Smooth muscle cell (in vitro differentiated cells): ENCODE measurements around the gene CASP10. TPM values are rescaled to one million over a fixed set of nuclear protein-coding genes. Genes with fewer than 3 reads are reported as not detected.

Experiments
- DNase-seq: peaks from one replicate; lab custom pipeline; 2025; ENCODE audit not compliant: unreplicated experiment; lab: John Stamatoyannopoulos, UW
- H2AFZ ChIP-seq: fragments of 200-600 bp; sonication (generic); 2 replicates; pipeline ENCODE4 v1.6.0; 2016; ENCODE audit warnings: antibody characterized with exemption, low read depth, mild to moderate bottlenecking
- H3F3A ChIP-seq: fragments of 200-600 bp; sonication (generic); 2 replicates; pipeline ENCODE4 v1.6.0; 2017; ENCODE audit warnings: antibody characterized with exemption, low read depth
- H3K27ac ChIP-seq: fragments of 200-600 bp; sonication (generic); 2 replicates; pipeline ENCODE4 v1.5.1; 2016; ENCODE audit warnings: low read depth, mild to moderate bottlenecking
- H3K27me3 ChIP-seq: fragments of 200-600 bp; sonication (generic); 2 replicates; pipeline ENCODE4 v1.6.1; 2016; ENCODE audit warnings: low read depth, mild to moderate bottlenecking
- H3K36me3 ChIP-seq: fragments of 200-600 bp; sonication (generic); 2 replicates; pipeline ENCODE4 v1.5.1; 2016; ENCODE audit warnings: low read depth
- H3K4me1 ChIP-seq: fragments of 200-600 bp; sonication (generic); 2 replicates; pipeline ENCODE4 v1.5.1; 2016; ENCODE audit warnings: low read depth
- H3K4me2 ChIP-seq: fragments of 200-600 bp; sonication (generic); 2 replicates; pipeline ENCODE4 v1.6.0; 2016; ENCODE audit warnings: mild to moderate bottlenecking
- H3K4me3 ChIP-seq: fragments of 200-600 bp; sonication (generic); 2 replicates; pipeline ENCODE4 v1.5.1; 2016; ENCODE audit warnings: mild to moderate bottlenecking
- H3K79me2 ChIP-seq: fragments of 200-600 bp; sonication (generic); 2 replicates; pipeline ENCODE4 v1.6.0; 2016; ENCODE audit warnings: low read depth, mild to moderate bottlenecking
- H3K9ac ChIP-seq: fragments of 200-600 bp; sonication (generic); 2 replicates; pipeline ENCODE4 v1.6.0; 2016; ENCODE audit warnings: low read depth
- H3K9me3 ChIP-seq: fragments of 200-600 bp; sonication (generic); replicated peaks from 2 replicates; pipeline ENCODE4 v1.5.1; 2016; ENCODE audit warnings: low read depth
- H4K20me1 ChIP-seq: fragments of 200-600 bp; sonication (generic); 2 replicates; pipeline ENCODE4 v1.6.0; 2016; ENCODE audit warnings: low read depth
- WGBS: methylation state at CpG from one replicate; pipeline ENCODE4 v1.1.7; 2016; ENCODE audit warnings: low lambda C conversion rate; 5-methylcytosine and 5-hydroxymethylcytosine counted together
- polyA plus RNA-seq: library from polyadenylated mRNA; unstranded; fragments of >200 nt; fragmentation: Nextera tagmentation; extraction: Ambion mirVana; gene quantifications from 2 replicates; pipeline ENCODE4 v1.2.1, GENCODE V29; 2016
- total RNA-seq: library from RNA; depleted of rRNA; stranded (reverse); fragments of >200 nt; gene quantifications from 2 replicates; pipeline ENCODE4 v1.2.3, GENCODE V29; 2014
- TF ChIP-seq, protein P1 (sequence below): fragments of 200-600 bp; sonication (generic); IDR thresholded peaks from 2 replicates; pipeline ENCODE4 v1.5.1; 2017; ENCODE audit warnings: borderline replicate concordance, mild to moderate bottlenecking, antibody characterized with exemption; ENCODE audit not compliant: insufficient read depth, poor library complexity, severe bottlenecking

The CASP10 gene
- total and polyA plus RNA-seq, 2 experiments from 2014 or later = 0.36 to 1.1 TPM

DNA sequence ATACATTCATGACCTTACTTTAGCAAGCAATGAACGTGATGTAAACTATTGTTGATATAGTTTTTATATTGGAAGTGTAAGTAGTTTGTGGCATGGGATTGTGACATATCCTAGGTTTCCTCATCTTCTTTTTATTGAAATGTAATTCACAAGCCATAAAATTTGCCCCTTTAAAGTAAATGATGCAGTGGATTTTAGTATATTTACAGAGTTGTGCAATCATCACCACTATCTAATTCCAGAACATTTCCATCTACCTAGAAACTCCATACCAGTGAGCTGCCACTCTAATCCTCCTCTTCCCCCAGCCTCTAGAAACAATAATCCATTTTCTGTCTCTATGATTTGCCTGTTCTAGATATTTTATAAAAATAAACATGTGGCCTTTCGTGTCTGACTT lies 10.7 kb upstream of the CASP10 start:
- Histone ChIP-seq H3K9me3 (no peaks in the 10 kb centered on the region), H3F3A (no peaks in the 10 kb centered on the region), H3K4me2 (no peak overlapping the region), H3K4me3 (no peak overlapping the region), H3K9ac (no peak overlapping the region), H4K20me1 (no peaks in the 10 kb centered on the region), H3K4me1 (no peaks in the 10 kb centered on the region), H3K36me3 (no peaks in the 10 kb centered on the region), H3K27ac (no peak overlapping the region), H3K27me3 (no peaks in the 10 kb centered on the region), H3K79me2 (no peaks in the 10 kb centered on the region), H2AFZ (no peak overlapping the region)
- WGBS = 83% methylated on average over 2 of the region's 2 CpGs
- no peak for DNase-seq
- TF ChIP-seq, protein P1, sequence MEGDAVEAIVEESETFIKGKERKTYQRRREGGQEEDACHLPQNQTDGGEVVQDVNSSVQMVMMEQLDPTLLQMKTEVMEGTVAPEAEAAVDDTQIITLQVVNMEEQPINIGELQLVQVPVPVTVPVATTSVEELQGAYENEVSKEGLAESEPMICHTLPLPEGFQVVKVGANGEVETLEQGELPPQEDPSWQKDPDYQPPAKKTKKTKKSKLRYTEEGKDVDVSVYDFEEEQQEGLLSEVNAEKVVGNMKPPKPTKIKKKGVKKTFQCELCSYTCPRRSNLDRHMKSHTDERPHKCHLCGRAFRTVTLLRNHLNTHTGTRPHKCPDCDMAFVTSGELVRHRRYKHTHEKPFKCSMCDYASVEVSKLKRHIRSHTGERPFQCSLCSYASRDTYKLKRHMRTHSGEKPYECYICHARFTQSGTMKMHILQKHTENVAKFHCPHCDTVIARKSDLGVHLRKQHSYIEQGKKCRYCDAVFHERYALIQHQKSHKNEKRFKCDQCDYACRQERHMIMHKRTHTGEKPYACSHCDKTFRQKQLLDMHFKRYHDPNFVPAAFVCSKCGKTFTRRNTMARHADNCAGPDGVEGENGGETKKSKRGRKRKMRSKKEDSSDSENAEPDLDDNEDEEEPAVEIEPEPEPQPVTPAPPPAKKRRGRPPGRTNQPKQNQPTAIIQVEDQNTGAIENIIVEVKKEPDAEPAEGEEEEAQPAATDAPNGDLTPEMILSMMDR = no peak

DNA sequence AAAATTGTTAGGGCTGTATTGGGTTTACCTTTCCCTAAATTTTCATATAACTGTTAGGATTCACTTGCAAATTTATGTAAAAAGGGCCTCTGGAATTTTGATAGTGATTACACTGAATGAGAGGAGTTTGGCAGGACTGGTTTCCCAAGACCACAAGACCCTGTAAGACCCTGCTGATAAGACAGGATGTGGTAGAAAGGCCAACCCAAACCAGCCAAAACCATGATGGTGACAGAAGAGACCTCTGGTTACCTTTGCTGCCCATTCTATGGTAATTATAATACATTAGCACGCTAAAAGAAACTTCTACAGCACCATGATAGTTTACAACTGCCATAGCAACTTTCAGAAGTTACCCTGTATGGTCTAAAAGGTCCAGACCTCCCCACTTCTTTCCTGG lies 8.3 kb upstream of the CASP10 start:
- H3K27me3 ChIP-seq = no peaks in the 10 kb centered on the region
- no peaks in the 10 kb centered on the region for H3K9me3 ChIP-seq
- no peak overlapping the region for H3K9ac ChIP-seq
- H3K4me1 ChIP-seq = no peaks in the 10 kb centered on the region
- H3K36me3 ChIP-seq = no peaks in the 10 kb centered on the region
- no peaks in the 10 kb centered on the region for H4K20me1 ChIP-seq
- TF ChIP-seq, protein P1 = no peak
- DNase-seq = no peak
- no peaks in the 10 kb centered on the region for H3F3A ChIP-seq
- 35% methylated on average over 1 of the region's 1 CpG for WGBS
- H2AFZ ChIP-seq = no peak overlapping the region
- no peak overlapping the region for H3K27ac ChIP-seq
- H3K4me2 ChIP-seq = no peak overlapping the region
- no peaks in the 10 kb centered on the region for H3K79me2 ChIP-seq
- no peak overlapping the region for H3K4me3 ChIP-seq

DNA sequence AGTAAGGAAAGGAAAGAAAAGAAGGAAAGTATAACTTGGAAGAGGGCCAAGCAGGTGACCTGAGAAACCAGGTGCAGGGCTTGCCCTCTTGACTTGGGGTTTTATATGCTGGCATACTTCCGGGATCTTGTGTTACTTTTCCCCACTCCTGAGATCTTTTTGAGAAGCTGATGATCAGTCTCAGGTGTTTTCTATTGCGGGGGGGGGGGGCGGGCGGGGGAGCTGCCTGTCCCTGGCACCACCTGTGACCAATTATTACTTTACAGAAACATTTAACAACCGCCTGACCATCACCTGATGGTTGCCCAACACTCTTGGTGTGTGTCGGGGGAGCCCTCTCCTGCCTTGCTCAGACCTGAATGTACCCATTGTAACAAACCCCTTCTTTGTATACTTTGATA lies 6.9 kb upstream of the CASP10 start:
- no peak for DNase-seq
- Histone ChIP-seq H3K27ac (no peak overlapping the region), H3K36me3 (no peaks in the 10 kb centered on the region), H3K27me3 (no peaks in the 10 kb centered on the region), H3K4me1 (no peaks in the 10 kb centered on the region), H3K9me3 (no peaks in the 10 kb centered on the region), H3K79me2 (no peaks in the 10 kb centered on the region), H3F3A (no peaks in the 10 kb centered on the region), H4K20me1 (no peaks in the 10 kb centered on the region), H2AFZ (no peak overlapping the region), H3K4me2 (no peak overlapping the region), H3K9ac (no peak overlapping the region), H3K4me3 (no peak overlapping the region)
- TF ChIP-seq, protein P1 = no peak
- WGBS = 81% methylated on average over 6 of the region's 6 CpGs

DNA sequence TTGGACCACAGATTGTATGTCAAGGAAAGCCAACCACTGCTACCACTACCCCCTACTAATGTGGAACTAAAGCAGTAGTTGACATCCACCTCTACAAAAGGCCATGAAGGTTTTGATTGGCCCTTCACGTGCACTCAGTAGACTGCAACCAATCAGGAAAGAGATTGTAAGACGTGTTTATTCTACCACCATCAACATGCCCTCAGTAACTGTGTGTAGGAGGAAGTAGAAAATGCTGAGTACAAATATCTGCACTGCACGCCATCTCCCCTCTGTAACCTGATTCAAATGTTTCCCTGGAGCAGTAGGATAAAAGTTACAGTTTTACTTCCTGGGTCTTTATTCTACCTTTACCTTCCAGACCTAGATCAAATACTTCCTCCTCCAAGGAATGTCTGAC lies 2.9 kb upstream of the CASP10 start:
- Histone ChIP-seq H3K4me2 (no peak overlapping the region), H3K36me3 (no peaks in the 10 kb centered on the region), H3K27ac (no peak overlapping the region), H3F3A (no peaks in the 10 kb centered on the region), H3K79me2 (no peaks in the 10 kb centered on the region), H3K27me3 (no peaks in the 10 kb centered on the region), H3K9me3 (no peaks in the 10 kb centered on the region), H2AFZ (no peak overlapping the region), H3K4me3 (no peak overlapping the region), H3K4me1 (no peaks in the 10 kb centered on the region), H4K20me1 (no peaks in the 10 kb centered on the region), H3K9ac (no peak overlapping the region)
- no peak for DNase-seq
- TF ChIP-seq, protein P1 = no peak
- 96% methylated on average over 3 of the region's 3 CpGs for WGBS
